GM19438 (cell line): ENCODE results near the gene BAZ2B.
A peak's percentile ranks its signal among the peaks of the same experiment; 100 is the strongest.
"Not testable (repeated sequence)": the region's sequence is repeated elsewhere in the genome, so short reads cannot be mapped to it uniquely, and the experiment has no call there.

Experiments
- ATAC-seq: cut with Tn5 transposase; IDR thresholded peaks from one replicate; pipeline ENCODE4 v1.9.1; 2021; ENCODE audit warnings: low read depth; ENCODE audit not compliant: unreplicated experiment

BAZ2B gene

GRCh38 chr2:159362094-159362493 is 254.3 kb downstream of the BAZ2B start:
- no peak for ATAC-seq

GRCh38 chr2:159361603-159362002 is 254.7 kb downstream of the BAZ2B start:
- ATAC-seq = not testable (repeated sequence)

- ATAC-seq = no peak
These were observed 260.2 kb downstream of the BAZ2B start for GRCh38 chr2:159356053-159356554.

GRCh38 chr2:159351977-159352376 is 264.4 kb downstream of the BAZ2B start:
- no peak for ATAC-seq

- ATAC-seq = no peak
These were observed 266.6 kb downstream of the BAZ2B start for GRCh38 chr2:159349674-159350299.

DNA sequence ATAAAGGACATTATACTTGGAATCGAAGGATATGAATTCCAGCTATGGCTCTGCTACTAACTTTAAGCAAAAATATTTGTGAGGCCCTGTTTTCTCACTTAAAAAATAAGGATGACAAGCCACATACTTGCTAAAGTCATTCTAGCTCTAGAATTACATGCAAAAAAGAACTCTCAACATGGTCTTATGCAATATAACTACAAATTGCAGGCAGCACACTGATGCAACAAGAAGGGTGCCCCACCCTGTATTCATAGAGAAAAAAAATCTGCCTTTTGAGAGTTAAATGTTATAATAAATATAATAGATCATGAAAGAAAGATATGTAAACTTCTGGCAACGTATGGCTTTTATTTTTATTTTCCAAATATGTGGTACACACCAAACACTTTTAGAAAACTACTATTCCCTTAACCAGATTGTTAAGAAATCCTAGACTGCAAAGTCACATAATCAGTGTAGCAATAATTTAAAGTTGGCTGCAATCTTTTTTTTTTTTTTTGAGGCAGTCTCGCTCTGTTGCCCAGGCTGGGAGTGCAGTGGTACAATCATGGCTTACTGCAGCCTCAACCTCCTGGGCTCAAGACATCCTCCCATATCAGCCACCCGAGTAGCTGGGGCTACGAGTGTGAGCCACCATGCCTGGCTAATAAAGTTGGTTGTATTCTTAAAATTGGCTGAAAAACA is 289.6 kb downstream of the BAZ2B start:
- ATAC-seq = no peak

- no peak for ATAC-seq
These were observed 293.9 kb downstream of the BAZ2B start for GRCh38 chr2:159322419-159322818.

DNA sequence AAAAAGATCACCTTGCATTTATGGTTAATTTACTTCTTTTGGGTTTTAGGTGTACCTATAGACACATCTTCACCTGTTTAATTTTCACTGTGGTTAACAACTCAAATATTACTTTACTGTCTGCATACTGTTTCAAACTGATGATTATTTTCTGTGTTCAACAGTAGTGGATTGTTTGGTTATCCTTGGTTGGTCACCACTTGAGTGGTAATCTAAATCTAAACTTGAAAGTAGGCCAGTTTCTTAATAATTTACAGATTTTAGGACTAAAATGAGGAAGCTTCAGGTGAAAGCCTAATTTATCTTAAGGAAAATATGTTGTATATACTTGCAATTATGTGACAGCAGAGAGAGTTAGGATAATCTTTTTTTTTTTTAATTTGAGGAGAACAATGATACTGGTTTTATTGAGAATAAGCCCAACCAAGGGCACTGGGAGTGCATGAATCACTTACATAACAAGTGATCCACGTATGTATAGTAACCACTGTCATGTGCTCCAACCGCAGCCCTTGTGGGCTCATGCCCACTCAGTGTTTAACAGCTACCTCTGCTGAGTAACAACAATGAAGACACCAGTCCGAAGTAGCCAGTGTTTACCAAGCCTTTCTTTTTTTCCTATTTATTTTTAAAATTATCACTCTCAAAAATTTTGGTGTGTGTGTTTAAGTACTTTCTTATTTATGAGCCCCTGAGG is 298.8 kb downstream of the BAZ2B start:
- ATAC-seq = no peak

DNA sequence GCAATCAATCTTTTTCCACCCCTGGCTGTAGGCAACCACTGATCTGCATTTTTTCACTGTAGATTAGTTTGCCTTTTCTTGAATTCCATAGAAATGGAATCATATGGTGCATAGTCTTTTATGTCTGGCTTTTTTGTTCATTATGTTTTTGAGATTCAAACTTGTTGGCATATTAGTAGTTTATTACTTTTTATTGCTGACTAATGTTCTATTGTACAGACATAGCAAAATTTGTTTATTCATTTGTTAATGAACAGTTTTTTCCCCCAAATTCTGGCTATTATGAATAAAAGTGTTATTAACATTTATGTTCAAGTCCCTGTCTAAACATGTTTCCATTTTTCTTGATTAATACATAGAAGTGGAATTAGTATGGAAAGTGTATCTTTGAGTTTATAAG is 308.4 kb downstream of the BAZ2B start:
- ATAC-seq = no peak

DNA sequence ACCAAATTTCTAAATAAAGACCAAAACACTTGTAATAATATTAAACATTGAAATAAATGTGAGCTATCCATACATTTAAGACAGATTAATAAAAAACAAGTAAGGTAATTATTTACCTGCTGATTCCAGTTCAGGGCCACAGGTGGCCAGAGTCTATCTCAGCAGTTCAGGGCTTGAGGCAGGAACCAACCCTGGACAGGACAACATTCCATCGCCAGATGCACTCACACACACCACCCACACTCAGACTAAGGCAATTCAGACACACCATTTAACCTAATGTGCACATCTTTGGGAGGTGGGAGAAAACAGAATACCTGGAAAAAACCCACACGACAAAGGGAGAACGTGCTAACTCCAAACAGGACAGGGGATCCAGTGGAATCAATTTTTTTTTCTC is 315.8 kb downstream of the BAZ2B start:
- no peak for ATAC-seq

GRCh38 chr2:159298967-159299366 is 317.4 kb downstream of the BAZ2B start:
- no peak for ATAC-seq

- no peak for ATAC-seq
These were observed 319.2 kb downstream of the BAZ2B start for GRCh38 chr2:159297042-159297707.

- no peak for ATAC-seq
These were observed 324.2 kb downstream of the BAZ2B start for GRCh38 chr2:159292157-159292556.

GRCh38 chr2:159290289-159290907 is 325.9 kb downstream of the BAZ2B start:
- no peak for ATAC-seq

GRCh38 chr2:159287733-159288132 is 328.6 kb downstream of the BAZ2B start:
- no peak for ATAC-seq

GRCh38 chr2:159286709-159287441 is 329.5 kb downstream of the BAZ2B start:
- peak; percentile 87 for ATAC-seq

GRCh38 chr2:159285929-159286708 is 330.2 kb downstream of the BAZ2B start, which contains the start of gene WDSUB1:
WDSUB1 (minus strand) TSS chr2:159286703; CDS start chr2:159283069, 3,634 bp downstream.
- ATAC-seq = peak; percentile 29

DNA sequence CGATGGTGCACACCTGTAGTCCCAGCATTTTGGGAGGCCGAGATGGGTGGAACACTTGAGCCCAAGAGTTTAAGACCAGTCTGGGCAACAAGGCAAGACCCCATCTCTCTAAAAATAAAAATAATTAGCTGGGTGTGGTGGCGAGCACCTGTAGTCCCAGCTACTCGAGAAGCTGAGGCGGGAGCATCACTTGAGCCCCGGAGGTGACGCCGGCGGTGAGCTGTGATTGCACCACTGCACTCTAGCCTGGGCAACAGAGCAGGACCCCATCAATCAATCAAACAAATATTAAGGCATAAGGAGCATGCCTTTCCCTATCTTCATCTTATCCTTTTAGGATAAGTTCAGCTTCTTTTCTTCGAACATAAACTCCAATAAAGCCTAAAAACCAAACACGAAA is 330.9 kb downstream of the BAZ2B start:
- no peak for ATAC-seq

DNA sequence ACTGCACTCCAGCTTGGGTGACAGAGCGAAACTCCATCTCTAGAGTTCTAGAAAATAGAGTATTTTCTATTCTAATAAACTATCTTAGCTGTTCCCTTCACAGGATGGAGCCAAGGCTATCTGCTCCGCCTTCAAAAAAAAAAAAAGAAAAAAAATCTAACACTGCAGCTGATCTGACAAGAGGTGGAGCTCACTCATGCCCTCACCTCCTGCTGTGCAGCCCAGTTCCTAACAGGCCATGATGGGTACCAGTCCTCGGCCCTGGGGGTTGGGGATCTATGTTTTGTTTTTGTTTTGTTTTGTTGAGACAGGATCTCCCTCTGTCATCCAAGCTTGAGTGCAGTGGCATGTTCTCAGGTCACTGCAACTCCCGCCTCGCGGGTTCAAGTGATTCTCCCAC is 332.8 kb downstream of the BAZ2B start:
- no peak for ATAC-seq
